Measurements from ENCODE around the gene CEP68.
"Not testable (repeated sequence)": the region's sequence is repeated elsewhere in the genome, so short reads cannot be mapped to it uniquely, and the experiment has no call there.

The CEP68 gene

GRCh38 chr2:65107530-65107929 is 51.3 kb downstream of the CEP68 start:
- H3K36me3 ChIP-seq (ENCODE audit: control insufficient read depth in 1 of 2, insufficient read depth in 2 of 2, low read length in 2 of 2): peaks cover 8 to 20% of the 10 kb centered on the region in 2 donors
- no peaks in the 10 kb centered on the region for H3K27me3 ChIP-seq (ENCODE audit: control insufficient read depth in 1 of 2, insufficient read depth in 2 of 2, low read length in 2 of 2)
- no peak overlapping the region for H3K4me3 ChIP-seq (ENCODE audit: low read depth in 1 of 2, low read length in 2 of 2)
- H3K9me3 ChIP-seq (ENCODE audit: control insufficient read depth in 1 of 2, low read length in 2 of 2): no peaks in the 10 kb centered on the region
- H3K27ac ChIP-seq (ENCODE audit: low read depth, low read length): no peak overlapping the region
- H3K9ac ChIP-seq (ENCODE audit: low read depth in 1 of 2, low read length in 2 of 2): no peak overlapping the region
- H3K4me1 ChIP-seq (ENCODE audit: control insufficient read depth in 1 of 2, insufficient read depth in 2 of 2, low read length in 2 of 2): no peaks in the 10 kb centered on the region

GRCh38 chr2:65108780-65109179 is 52.6 kb downstream of the CEP68 start:
- peaks cover 5 to 13% of the 10 kb centered on the region in 2 donors for H3K36me3 ChIP-seq (ENCODE audit: control insufficient read depth in 1 of 2, insufficient read depth in 2 of 2, low read length in 2 of 2)
- H3K9me3 ChIP-seq (ENCODE audit: control insufficient read depth in 1 of 2, low read length in 2 of 2): no peaks in the 10 kb centered on the region
- no peak overlapping the region for H3K9ac ChIP-seq (ENCODE audit: low read depth in 1 of 2, low read length in 2 of 2)
- peaks cover 0 to 4% of the 10 kb centered on the region in 2 donors for H3K4me1 ChIP-seq (ENCODE audit: control insufficient read depth in 1 of 2, insufficient read depth in 2 of 2, low read length in 2 of 2)
- no peak overlapping the region for H3K27ac ChIP-seq (ENCODE audit: low read depth, low read length)
- no peaks in the 10 kb centered on the region for H3K27me3 ChIP-seq (ENCODE audit: control insufficient read depth in 1 of 2, insufficient read depth in 2 of 2, low read length in 2 of 2)
- no peak overlapping the region for H3K4me3 ChIP-seq (ENCODE audit: low read depth in 1 of 2, low read length in 2 of 2)

- H3K4me3 ChIP-seq (ENCODE audit: low read depth in 1 of 2, low read length in 2 of 2): no peak overlapping the region
- peaks cover 0 to 4% of the 10 kb centered on the region in 2 donors for H3K4me1 ChIP-seq (ENCODE audit: control insufficient read depth in 1 of 2, insufficient read depth in 2 of 2, low read length in 2 of 2)
- H3K9ac ChIP-seq (ENCODE audit: low read depth in 1 of 2, low read length in 2 of 2): no peak overlapping the region
- H3K36me3 ChIP-seq (ENCODE audit: control insufficient read depth in 1 of 2, insufficient read depth in 2 of 2, low read length in 2 of 2): peaks cover 0 to 5% of the 10 kb centered on the region in 2 donors
- no peaks in the 10 kb centered on the region for H3K27me3 ChIP-seq (ENCODE audit: control insufficient read depth in 1 of 2, insufficient read depth in 2 of 2, low read length in 2 of 2)
- no peaks in the 10 kb centered on the region for H3K9me3 ChIP-seq (ENCODE audit: control insufficient read depth in 1 of 2, low read length in 2 of 2)
- no peak overlapping the region for H3K27ac ChIP-seq (ENCODE audit: low read depth, low read length)
Measured at GRCh38 chr2:65112633-65113032, 56.4 kb downstream of the CEP68 start.

- H3K4me1 ChIP-seq (ENCODE audit: control insufficient read depth in 1 of 2, insufficient read depth in 2 of 2, low read length in 2 of 2): peaks cover 3 to 4% of the 10 kb centered on the region in 2 donors
- no peaks in the 10 kb centered on the region for H3K9me3 ChIP-seq (ENCODE audit: control insufficient read depth in 1 of 2, low read length in 2 of 2)
- H3K4me3 ChIP-seq (ENCODE audit: low read depth in 1 of 2, low read length in 2 of 2): no peak overlapping the region
- no peaks in the 10 kb centered on the region for H3K27me3 ChIP-seq (ENCODE audit: control insufficient read depth in 1 of 2, insufficient read depth in 2 of 2, low read length in 2 of 2)
- H3K9ac ChIP-seq (ENCODE audit: low read depth in 1 of 2, low read length in 2 of 2): no peak overlapping the region
- H3K36me3 ChIP-seq (ENCODE audit: control insufficient read depth in 1 of 2, insufficient read depth in 2 of 2, low read length in 2 of 2): peaks cover 0 to 3% of the 10 kb centered on the region in 2 donors
- H3K27ac ChIP-seq (ENCODE audit: low read depth, low read length): no peak overlapping the region
Measured at GRCh38 chr2:65113229-65113628, 57.0 kb downstream of the CEP68 start.

GRCh38 chr2:65113816-65114215 is 57.6 kb downstream of the CEP68 start:
- peaks cover 3 to 4% of the 10 kb centered on the region in 2 donors for H3K4me1 ChIP-seq (ENCODE audit: control insufficient read depth in 1 of 2, insufficient read depth in 2 of 2, low read length in 2 of 2)
- no peak overlapping the region for H3K27ac ChIP-seq (ENCODE audit: low read depth, low read length)

GRCh38 chr2:65114921-65115320 is 58.7 kb downstream of the CEP68 start:
- Histone ChIP-seq H3K4me1 (ENCODE audit: control insufficient read depth in 1 of 2, insufficient read depth in 2 of 2, low read length in 2 of 2) (peaks cover 3 to 4% of the 10 kb centered on the region in 2 donors), H3K9me3 (ENCODE audit: control insufficient read depth in 1 of 2, low read length in 2 of 2) (no peaks in the 10 kb centered on the region), H3K4me3 (ENCODE audit: low read depth in 1 of 2, low read length in 2 of 2) (no peak overlapping the region), H3K27ac (ENCODE audit: low read depth, low read length) (no peak overlapping the region), H3K9ac (ENCODE audit: low read depth in 1 of 2, low read length in 2 of 2) (no peak overlapping the region), H3K27me3 (ENCODE audit: control insufficient read depth in 1 of 2, insufficient read depth in 2 of 2, low read length in 2 of 2) (no peaks in the 10 kb centered on the region), H3K36me3 (ENCODE audit: control insufficient read depth in 1 of 2, insufficient read depth in 2 of 2, low read length in 2 of 2) (peaks cover 0 to 3% of the 10 kb centered on the region in 2 donors)

More at GRCh38 chr2:65113816-65114215, 57.6 kb downstream of the CEP68 start:
- H3K4me3 ChIP-seq (ENCODE audit: low read depth in 1 of 2, low read length in 2 of 2): no peak overlapping the region
- H3K27me3 ChIP-seq (ENCODE audit: control insufficient read depth in 1 of 2, insufficient read depth in 2 of 2, low read length in 2 of 2): no peaks in the 10 kb centered on the region
- H3K9ac ChIP-seq (ENCODE audit: low read depth in 1 of 2, low read length in 2 of 2): no peak overlapping the region
- H3K36me3 ChIP-seq (ENCODE audit: control insufficient read depth in 1 of 2, insufficient read depth in 2 of 2, low read length in 2 of 2): peaks cover 0 to 3% of the 10 kb centered on the region in 2 donors
- H3K9me3 ChIP-seq (ENCODE audit: control insufficient read depth in 1 of 2, low read length in 2 of 2): no peaks in the 10 kb centered on the region

- no peak overlapping the region for H3K9ac ChIP-seq (ENCODE audit: low read depth in 1 of 2, low read length in 2 of 2)
- no peak overlapping the region for H3K27ac ChIP-seq (ENCODE audit: low read depth, low read length)
- H3K4me1 ChIP-seq (ENCODE audit: control insufficient read depth in 1 of 2, insufficient read depth in 2 of 2, low read length in 2 of 2): peaks cover 10 to 11% of the 10 kb centered on the region in 2 donors
- no peaks in the 10 kb centered on the region for H3K27me3 ChIP-seq (ENCODE audit: control insufficient read depth in 1 of 2, insufficient read depth in 2 of 2, low read length in 2 of 2)
- H3K9me3 ChIP-seq (ENCODE audit: control insufficient read depth in 1 of 2, low read length in 2 of 2): no peaks in the 10 kb centered on the region
- peaks cover 0 to 3% of the 10 kb centered on the region in 2 donors for H3K36me3 ChIP-seq (ENCODE audit: control insufficient read depth in 1 of 2, insufficient read depth in 2 of 2, low read length in 2 of 2)
- no peak overlapping the region for H3K4me3 ChIP-seq (ENCODE audit: low read depth in 1 of 2, low read length in 2 of 2)
Measured at GRCh38 chr2:65116645-65117044, 60.4 kb downstream of the CEP68 start.

- no peak overlapping the region for H3K9ac ChIP-seq (ENCODE audit: low read depth in 1 of 2, low read length in 2 of 2)
Measured at GRCh38 chr2:65120990-65121693, 64.9 kb downstream of the CEP68 start.

GRCh38 chr2:65122313-65122712 is 66.1 kb downstream of the CEP68 start:
- H3K4me1 ChIP-seq (ENCODE audit: control insufficient read depth in 1 of 2, insufficient read depth in 2 of 2, low read length in 2 of 2): peaks cover 30% of the 10 kb centered on the region in 2 donors
- no peak overlapping the region for H3K4me3 ChIP-seq (ENCODE audit: low read depth in 1 of 2, low read length in 2 of 2)
- H3K27me3 ChIP-seq (ENCODE audit: control insufficient read depth in 1 of 2, insufficient read depth in 2 of 2, low read length in 2 of 2): no peaks in the 10 kb centered on the region
- no peaks in the 10 kb centered on the region for H3K36me3 ChIP-seq (ENCODE audit: control insufficient read depth in 1 of 2, insufficient read depth in 2 of 2, low read length in 2 of 2)
- no peak overlapping the region for H3K9ac ChIP-seq (ENCODE audit: low read depth in 1 of 2, low read length in 2 of 2)
- H3K27ac ChIP-seq (ENCODE audit: low read depth, low read length): no peak overlapping the region
- no peaks in the 10 kb centered on the region for H3K9me3 ChIP-seq (ENCODE audit: control insufficient read depth in 1 of 2, low read length in 2 of 2)

More at GRCh38 chr2:65120990-65121693, 64.9 kb downstream of the CEP68 start:
- peaks cover 19 to 22% of the 10 kb centered on the region in 2 donors for H3K4me1 ChIP-seq (ENCODE audit: control insufficient read depth in 1 of 2, insufficient read depth in 2 of 2, low read length in 2 of 2)
- no peak overlapping the region for H3K27ac ChIP-seq (ENCODE audit: low read depth, low read length)
- no peaks in the 10 kb centered on the region for H3K36me3 ChIP-seq (ENCODE audit: control insufficient read depth in 1 of 2, insufficient read depth in 2 of 2, low read length in 2 of 2)
- H3K4me3 ChIP-seq (ENCODE audit: low read depth in 1 of 2, low read length in 2 of 2): no peak overlapping the region
- no peaks in the 10 kb centered on the region for H3K27me3 ChIP-seq (ENCODE audit: control insufficient read depth in 1 of 2, insufficient read depth in 2 of 2, low read length in 2 of 2)
- no peaks in the 10 kb centered on the region for H3K9me3 ChIP-seq (ENCODE audit: control insufficient read depth in 1 of 2, low read length in 2 of 2)

GRCh38 chr2:65125457-65125856 is 69.2 kb downstream of the CEP68 start:
- H3K27me3 ChIP-seq (ENCODE audit: control insufficient read depth in 1 of 2, insufficient read depth in 2 of 2, low read length in 2 of 2); H3K27ac ChIP-seq (ENCODE audit: low read depth, low read length); H3K9ac ChIP-seq (ENCODE audit: low read depth in 1 of 2, low read length in 2 of 2); H3K9me3 ChIP-seq (ENCODE audit: control insufficient read depth in 1 of 2, low read length in 2 of 2); H3K36me3 ChIP-seq (ENCODE audit: control insufficient read depth in 1 of 2, insufficient read depth in 2 of 2, low read length in 2 of 2); H3K4me3 ChIP-seq (ENCODE audit: low read depth in 1 of 2, low read length in 2 of 2): not testable (repeated sequence)
- H3K4me1 ChIP-seq (ENCODE audit: control insufficient read depth in 1 of 2, insufficient read depth in 2 of 2, low read length in 2 of 2): peaks cover 33 to 42% of the 10 kb centered on the region in 2 donors
